Right lobe of liver (tissue), 6 donors: ENCODE measurements around the gene OPTC. TPM values are rescaled to one million over a fixed set of nuclear protein-coding genes. Genes with fewer than 3 reads are reported as not detected.

ENCODE experiments used
- ATAC-seq, 4 donors: fragments of 200-7000 bp; cut with Tn5 transposase; one replicate each; pipeline ENCODE4 v1.9.1; 2020; ENCODE audit warnings: mild to moderate bottlenecking in 4 of 4, moderate library complexity in 4 of 4
- DNase-seq, 3 donors: peaks; one replicate each; pipeline ENCODE4 v3.0.0-alpha.2; 2020
- H3K27ac ChIP-seq, 3 donors: fragments of 200-600 bp; one replicate each; pipeline ENCODE4 v1.8.0; 2022
- H3K27me3 ChIP-seq, 2 donors: fragments of 200-600 bp; one replicate each; pipeline ENCODE4 v1.8.0; 2022
- H3K36me3 ChIP-seq, 4 donors: fragments of 200-600 bp; sonication (generic) in 1 of 4; one replicate each; pipeline versions ENCODE4 v1.5.1 to v1.8.0; 2017 to 2022; ENCODE audit warnings: control low read depth in 1 of 4
- H3K4me1 ChIP-seq, 4 donors: fragments of 200-600 bp; sonication (generic) in 1 of 4; one replicate each; pipeline versions ENCODE4 v1.5.1 to v1.8.0; 2017 to 2022; ENCODE audit warnings: control low read depth in 1 of 4
- H3K4me3 ChIP-seq, 3 donors: fragments of 200-600 bp; one replicate each; pipeline ENCODE4 v1.8.0; 2022
- H3K9me3 ChIP-seq, 4 donors: fragments of 200-600 bp; sonication (generic) in 1 of 4; one replicate each; pipeline versions ENCODE4 v1.5.1 to v1.8.0; 2017 to 2022; ENCODE audit warnings: control low read depth in 1 of 4
- CTCF ChIP-seq, 4 donors: fragments of 200-600 bp in 3 of 4; fragments of 450-650 bp in 1 of 4; IDR thresholded peaks; one replicate each; pipeline versions ENCODE4 v1.5.1 to v1.8.0; 2016 to 2022; ENCODE audit warnings: antibody characterized with exemption in 4 of 4, mild to moderate bottlenecking in 2 of 4
- POLR2A ChIP-seq: fragments of 450-650 bp; IDR thresholded peaks from one replicate; pipeline ENCODE4 v1.6.1; 2017; ENCODE audit warnings: antibody characterized with exemption, mild to moderate bottlenecking
- WGBS: methylation state at CpG from one replicate; pipeline ENCODE4 v1.1.6; 2018; ENCODE audit warnings: low coverage, low lambda C conversion rate; ENCODE audit not compliant: insufficient coverage; ENCODE audit errors: missing lambda C conversion rate; 5-methylcytosine and 5-hydroxymethylcytosine counted together
- intact Hi-C, 2 donors: fragments of 100-400 bp; cut with DNase I; formaldehyde crosslinking; loops; one replicate each; pipeline versions ENCODE4 v1.11.2 to v1.14.1; 2022
- total RNA-seq, 6 experiments: library from RNA; depleted of rRNA in 2 of 6; stranded (reverse); fragments of >200 nt in 2 of 6; fragmentation: NEBNext Ultra II Directional in 3 of 6; extraction: Animal tissue kit (Norgen Biotek cat#: 25700) in 3 of 6; gene quantifications; one replicate each; pipeline versions ENCODE4 v1.1.0 to v1.2.4, GENCODE V29; 2016 to 2023
- donor health status: DM: no; HTN: yes; CAD: no.
- donor health status: DM: no; HTN: no; CAD: no.
- donor health status: DM: no; HTN: no; CAD: no.
- donor health status: DM: no; HTN: yes; CAD: no.
- donor health status: DM: no; HTN: yes; CAD: no.

The OPTC gene
- total RNA-seq, 6 experiments from 2014 or later = not detected

GRCh38 chr1:203524152-203524551, 30.2 kb downstream of the OPTC start:
- 73% methylated on average over 4 of the region's 4 CpGs for WGBS
- intact Hi-C loops = no loop called here
- no peak overlapping the region for H3K27ac ChIP-seq
- no peak for TF ChIP-seq CTCF (IDR thresholded peaks at IDR 0.05)
- no peak for TF ChIP-seq POLR2A
- H3K27me3 ChIP-seq = no peaks in the 10 kb centered on the region
- H3K4me1 ChIP-seq = peaks cover 0 to 11% (median 0%) of the 10 kb centered on the region in 4 donors
- no peaks in the 10 kb centered on the region for H3K36me3 ChIP-seq
- no peak for ATAC-seq
- no peaks in the 10 kb centered on the region for H3K9me3 ChIP-seq
- no peak for DNase-seq
- H3K4me3 ChIP-seq = no peak overlapping the region

- no peak overlapping the region for H3K27ac ChIP-seq
- H3K4me3 ChIP-seq = no peak overlapping the region
- ATAC-seq = no peak
- H3K27me3 ChIP-seq = no peaks in the 10 kb centered on the region
- peaks cover 0 to 11% (median 0%) of the 10 kb centered on the region in 4 donors for H3K4me1 ChIP-seq
- TF ChIP-seq POLR2A (no peak), CTCF (IDR thresholded peaks at IDR 0.05) (no peak)
- no peak for DNase-seq
- H3K9me3 ChIP-seq = no peaks in the 10 kb centered on the region
- 93% methylated on average over 4 of the region's 4 CpGs for WGBS
- intact Hi-C loops = no loop called here
- no peaks in the 10 kb centered on the region for H3K36me3 ChIP-seq
Observed at GRCh38 chr1:203524824-203525223, 30.9 kb downstream of the OPTC start.

GRCh38 chr1:203525685-203526084, 31.7 kb downstream of the OPTC start:
- intact Hi-C loops = no loop called here
- Histone ChIP-seq H3K36me3 (no peaks in the 10 kb centered on the region), H3K9me3 (no peaks in the 10 kb centered on the region), H3K4me1 (peaks cover 0 to 11% (median 0%) of the 10 kb centered on the region in 4 donors), H3K4me3 (no peak overlapping the region), H3K27me3 (no peaks in the 10 kb centered on the region), H3K27ac (no peak overlapping the region)
- WGBS = no CpG with 5 or more reads among the region's 3 CpGs
- ATAC-seq = no peak
- DNase-seq = no peak
- TF ChIP-seq CTCF (IDR thresholded peaks at IDR 0.05) (no peak), POLR2A (no peak)

- no peak for TF ChIP-seq POLR2A
- no peak for TF ChIP-seq CTCF (IDR thresholded peaks at IDR 0.05)
- Histone ChIP-seq H3K27ac (no peak overlapping the region), H3K36me3 (no peaks in the 10 kb centered on the region), H3K4me1 (peaks cover 0 to 6% (median 0%) of the 10 kb centered on the region in 4 donors), H3K9me3 (no peaks in the 10 kb centered on the region), H3K27me3 (no peaks in the 10 kb centered on the region), H3K4me3 (no peak overlapping the region)
- intact Hi-C loops = no loop called here
- no peak for ATAC-seq
- WGBS = 94% methylated on average over 3 of the region's 5 CpGs
- no peak for DNase-seq
Observed at GRCh38 chr1:203526130-203526529, 32.2 kb downstream of the OPTC start.

GRCh38 chr1:203526572-203526971, 32.6 kb downstream of the OPTC start:
- ATAC-seq = no peak
- no peaks in the 10 kb centered on the region for H3K27me3 ChIP-seq
- no peak overlapping the region for H3K4me3 ChIP-seq
- intact Hi-C loops = no loop called here
- H3K36me3 ChIP-seq = no peaks in the 10 kb centered on the region
- peaks cover 0 to 2% (median 0%) of the 10 kb centered on the region in 4 donors for H3K4me1 ChIP-seq
- WGBS = 82% methylated on average over 3 of the region's 6 CpGs
- no peak overlapping the region for H3K27ac ChIP-seq
- DNase-seq = no peak
- no peak for TF ChIP-seq CTCF (IDR thresholded peaks at IDR 0.05)
- no peak for TF ChIP-seq POLR2A
- H3K9me3 ChIP-seq = no peaks in the 10 kb centered on the region
